GM20431 (cell line): ENCODE data around the gene ERMP1.

ENCODE experiments used
- in situ Hi-C: fragments of 300-500 bp; cut with MseI, MboI; formaldehyde crosslinking; loops from one replicate; pipeline ENCODE4 v1.15.0; 2020; ENCODE audit warnings: low sequenced_read_pairs; ENCODE audit not compliant: unreplicated experiment

Gene ERMP1, protein sequence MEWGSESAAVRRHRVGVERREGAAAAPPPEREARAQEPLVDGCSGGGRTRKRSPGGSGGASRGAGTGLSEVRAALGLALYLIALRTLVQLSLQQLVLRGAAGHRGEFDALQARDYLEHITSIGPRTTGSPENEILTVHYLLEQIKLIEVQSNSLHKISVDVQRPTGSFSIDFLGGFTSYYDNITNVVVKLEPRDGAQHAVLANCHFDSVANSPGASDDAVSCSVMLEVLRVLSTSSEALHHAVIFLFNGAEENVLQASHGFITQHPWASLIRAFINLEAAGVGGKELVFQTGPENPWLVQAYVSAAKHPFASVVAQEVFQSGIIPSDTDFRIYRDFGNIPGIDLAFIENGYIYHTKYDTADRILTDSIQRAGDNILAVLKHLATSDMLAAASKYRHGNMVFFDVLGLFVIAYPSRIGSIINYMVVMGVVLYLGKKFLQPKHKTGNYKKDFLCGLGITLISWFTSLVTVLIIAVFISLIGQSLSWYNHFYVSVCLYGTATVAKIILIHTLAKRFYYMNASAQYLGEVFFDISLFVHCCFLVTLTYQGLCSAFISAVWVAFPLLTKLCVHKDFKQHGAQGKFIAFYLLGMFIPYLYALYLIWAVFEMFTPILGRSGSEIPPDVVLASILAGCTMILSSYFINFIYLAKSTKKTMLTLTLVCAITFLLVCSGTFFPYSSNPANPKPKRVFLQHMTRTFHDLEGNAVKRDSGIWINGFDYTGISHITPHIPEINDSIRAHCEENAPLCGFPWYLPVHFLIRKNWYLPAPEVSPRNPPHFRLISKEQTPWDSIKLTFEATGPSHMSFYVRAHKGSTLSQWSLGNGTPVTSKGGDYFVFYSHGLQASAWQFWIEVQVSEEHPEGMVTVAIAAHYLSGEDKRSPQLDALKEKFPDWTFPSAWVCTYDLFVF

DNA sequence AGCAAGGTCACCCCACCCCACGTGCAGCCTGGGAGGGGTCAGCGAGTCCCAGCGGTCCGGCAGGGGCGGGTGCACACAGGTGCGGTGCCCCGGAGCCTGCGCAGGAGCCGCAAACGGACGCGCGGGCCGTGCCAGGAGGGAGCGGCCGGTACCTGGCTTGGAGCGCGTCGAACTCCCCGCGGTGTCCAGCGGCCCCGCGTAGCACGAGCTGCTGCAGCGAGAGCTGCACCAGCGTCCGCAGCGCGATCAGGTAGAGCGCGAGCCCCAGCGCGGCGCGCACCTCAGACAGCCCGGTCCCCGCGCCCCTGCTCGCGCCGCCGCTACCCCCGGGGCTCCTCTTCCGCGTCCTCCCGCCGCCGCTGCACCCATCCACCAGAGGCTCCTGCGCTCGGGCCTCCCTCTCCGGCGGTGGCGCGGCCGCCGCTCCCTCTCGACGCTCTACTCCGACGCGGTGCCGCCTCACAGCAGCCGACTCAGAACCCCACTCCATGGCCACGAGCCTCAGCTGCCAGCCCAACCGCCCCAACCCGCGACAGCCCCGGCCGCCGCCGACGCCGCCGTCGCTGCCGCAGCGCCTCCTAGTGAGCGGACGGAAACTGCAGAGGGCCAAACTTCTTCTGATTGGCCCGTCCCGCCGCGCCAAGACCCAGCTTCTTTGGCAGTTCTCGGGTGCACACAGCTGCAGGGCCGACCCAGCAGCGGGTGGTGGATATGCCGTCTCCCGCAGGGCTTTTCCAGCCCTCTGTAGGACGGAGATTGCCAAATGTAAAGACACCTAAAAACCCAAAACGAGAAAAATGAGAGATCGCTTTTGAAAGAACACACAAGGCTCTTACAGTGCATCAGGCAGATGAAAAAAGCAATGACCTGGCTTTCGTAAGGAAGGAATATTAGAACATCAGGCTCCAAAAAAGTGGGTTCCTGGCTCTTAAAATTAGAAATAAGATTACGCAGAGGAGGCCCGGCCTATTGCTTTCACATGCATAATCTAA lies at the start of gene ERMP1:
Gene ERMP1, minus strand, starts transcription at position 580 of the 992 bp plus-strand sequence. Its CDS starts 90 bp downstream, at position 490.
- in situ Hi-C loops = no loop called here

DNA sequence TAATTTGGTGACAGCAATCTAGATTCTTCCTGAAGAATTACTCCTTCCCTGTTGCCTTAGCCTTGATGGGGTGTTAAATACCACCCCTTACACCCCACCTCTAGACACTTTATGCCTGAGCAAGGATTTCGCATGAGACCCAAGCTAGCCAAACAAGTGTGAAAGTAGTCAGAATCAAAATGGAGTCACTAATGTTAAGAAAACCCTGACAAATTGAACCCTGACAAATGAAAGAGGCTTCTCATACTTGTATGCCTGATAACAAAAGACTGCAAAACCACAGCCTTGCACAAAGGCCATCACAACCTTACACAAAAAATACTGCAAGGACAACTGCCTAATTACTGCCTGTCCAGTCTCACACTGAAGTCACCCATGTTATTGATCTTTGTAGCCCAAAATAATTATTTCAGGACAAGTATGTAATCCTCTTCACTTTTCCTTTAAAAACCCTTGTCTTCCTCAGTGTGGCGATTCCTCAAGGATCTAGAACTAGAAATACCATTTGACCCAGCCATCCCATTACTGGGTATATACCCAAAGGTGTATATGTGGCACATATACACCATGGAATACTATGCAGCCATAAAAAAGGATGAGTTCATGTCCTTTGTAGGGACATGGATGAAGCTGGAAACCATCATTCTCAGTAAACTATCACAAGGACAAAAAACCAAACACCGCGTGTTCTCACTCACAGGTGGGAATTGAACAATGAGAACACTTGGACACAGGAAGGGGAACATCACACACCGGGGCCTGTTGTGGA lies 49.5 kb upstream of the ERMP1 start:
- in situ Hi-C loops = loop anchor here (25.0 kb wide), 2 partner anchors 155 to 430 kb away; no protein-coding TSS in a partner anchor

DNA sequence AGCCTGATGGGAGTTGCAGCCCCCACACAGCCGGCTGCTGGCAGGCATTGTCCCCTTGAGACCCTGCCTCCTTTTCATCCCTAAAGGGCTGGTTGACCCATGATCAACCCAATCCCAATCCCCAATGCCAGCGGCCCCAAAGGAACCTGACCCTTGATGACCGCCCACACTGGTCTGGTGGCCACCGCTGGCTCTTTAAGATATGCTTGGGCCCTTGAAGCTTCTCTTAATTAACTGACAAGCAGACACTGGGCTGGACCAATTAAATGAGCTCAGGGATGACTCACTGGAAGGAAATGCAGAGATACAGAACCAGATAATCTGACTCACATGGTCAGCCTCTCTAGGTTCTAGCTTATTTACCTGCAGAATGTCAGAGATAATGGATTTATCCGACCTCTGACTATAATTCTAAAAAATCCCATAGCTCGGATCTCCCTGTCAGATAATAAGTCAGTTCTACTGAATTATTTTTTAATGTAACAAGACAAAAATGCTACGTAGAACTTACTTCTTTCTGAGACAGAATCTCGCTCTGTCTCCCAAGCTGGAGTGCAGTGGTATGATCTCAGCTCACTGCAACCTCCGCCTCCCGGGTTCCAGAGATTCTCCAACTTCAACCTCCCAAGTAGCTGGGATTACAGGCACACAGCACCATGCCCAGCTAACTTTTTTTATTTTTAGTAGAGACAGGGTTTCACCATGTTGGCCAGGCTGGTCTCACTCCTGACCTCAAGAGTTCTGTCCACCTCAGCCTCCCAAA lies 46.7 kb upstream of the ERMP1 start:
- in situ Hi-C loops = loop anchor here (25.0 kb wide), 2 partner anchors 158 to 433 kb away; no protein-coding TSS in a partner anchor

DNA sequence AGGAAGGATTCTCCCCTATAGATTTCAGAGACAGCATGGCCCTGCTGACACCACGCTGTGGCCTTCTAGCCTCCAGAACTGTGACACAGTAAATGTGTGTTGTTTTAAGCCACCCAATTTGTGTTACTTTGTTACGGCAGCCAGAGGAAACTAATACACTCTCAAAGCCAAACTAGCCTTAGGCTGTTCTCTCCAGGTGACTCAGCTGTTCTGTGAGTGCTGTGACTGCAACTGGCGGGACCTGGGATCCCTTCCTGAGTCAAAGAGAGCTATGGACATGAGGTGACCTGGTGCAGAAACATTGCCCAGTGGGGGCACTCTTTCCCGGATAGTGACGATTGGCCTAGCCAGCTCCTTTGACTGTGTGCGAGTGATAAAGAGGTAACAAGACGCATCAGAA lies 43.8 kb upstream of the ERMP1 start:
- in situ Hi-C loops = loop anchor here (25.0 kb wide), 2 partner anchors 161 to 436 kb away; no protein-coding TSS in a partner anchor

DNA sequence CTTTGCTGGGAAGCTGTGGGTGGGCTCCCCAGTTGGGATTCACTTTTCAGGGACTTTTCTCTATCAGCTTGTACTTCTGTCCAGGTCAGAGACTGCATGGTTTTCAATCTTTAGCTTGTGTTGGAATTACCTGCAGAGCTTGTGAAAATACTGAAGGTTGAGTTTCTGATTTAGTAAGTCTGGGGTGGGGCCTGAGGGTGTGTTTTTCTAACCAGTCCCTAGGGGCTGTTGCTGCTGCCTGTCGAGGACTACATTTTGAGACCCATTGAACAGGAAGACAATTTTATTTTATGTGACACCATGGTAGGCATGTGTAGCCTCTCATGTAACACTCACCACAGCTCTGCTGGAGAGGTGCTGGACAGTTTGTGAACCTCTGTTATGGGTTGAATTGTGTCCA lies 43.1 kb upstream of the ERMP1 start:
- in situ Hi-C loops = loop anchor here (25.0 kb wide), 2 partner anchors 161 to 436 kb away; no protein-coding TSS in a partner anchor

DNA sequence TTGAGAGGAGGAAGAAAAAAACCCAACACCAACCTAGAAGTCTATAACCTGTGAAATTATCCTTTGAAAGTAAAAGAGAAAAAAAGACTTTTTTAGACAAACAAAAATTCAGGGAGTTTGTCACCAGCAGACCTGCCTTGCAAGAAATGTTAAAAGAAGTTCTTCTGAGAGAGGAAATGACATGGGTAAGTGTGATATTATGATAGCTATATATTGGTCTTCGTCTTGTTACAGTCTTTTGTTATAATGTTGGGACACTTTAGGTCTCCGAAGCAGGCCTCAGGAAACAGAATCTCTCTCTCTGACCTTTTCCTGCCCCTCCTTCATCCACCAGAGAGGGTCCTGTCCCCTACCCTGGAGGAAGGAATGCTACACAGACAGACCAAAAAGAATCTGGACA lies 41.1 kb upstream of the ERMP1 start:
- in situ Hi-C loops = no loop called here

DNA sequence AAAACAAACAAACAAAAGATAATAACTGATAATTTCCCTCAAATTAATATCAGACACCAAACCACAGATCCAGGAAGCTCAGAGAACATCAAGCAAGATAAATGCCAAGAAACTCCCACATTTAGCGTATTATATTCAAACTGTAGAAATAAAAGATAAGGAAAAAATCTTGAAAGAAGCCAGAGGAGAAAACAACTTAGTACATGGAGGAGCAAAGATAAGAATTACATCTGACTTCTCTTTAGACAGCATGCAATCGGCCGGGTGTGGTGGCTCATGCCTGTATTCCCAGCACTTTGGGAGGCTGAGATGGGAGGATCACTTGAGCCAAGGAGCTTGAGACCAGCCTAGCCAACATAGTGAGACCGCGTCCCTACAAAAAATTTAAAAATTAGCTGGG lies 40.5 kb upstream of the ERMP1 start:
- in situ Hi-C loops = no loop called here

DNA sequence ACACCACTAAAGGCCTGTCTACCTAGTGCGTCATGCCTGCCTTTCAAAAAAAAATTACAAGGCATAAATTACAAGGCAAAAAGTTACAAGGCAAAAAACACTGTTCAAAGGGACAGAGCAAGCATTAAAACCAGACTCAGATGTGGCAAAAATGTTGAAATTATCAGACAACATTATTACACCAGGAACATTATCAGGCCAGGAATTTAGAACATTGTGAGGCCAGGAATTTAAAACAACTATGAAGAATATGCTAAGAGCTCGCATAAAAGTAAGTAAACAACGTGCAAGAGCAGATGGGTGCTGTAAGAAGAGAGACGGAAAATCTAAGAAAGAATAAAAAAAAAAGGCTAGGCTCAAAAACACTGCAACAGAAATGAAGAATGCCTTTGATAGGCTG lies 39.6 kb upstream of the ERMP1 start:
- in situ Hi-C loops = no loop called here

DNA sequence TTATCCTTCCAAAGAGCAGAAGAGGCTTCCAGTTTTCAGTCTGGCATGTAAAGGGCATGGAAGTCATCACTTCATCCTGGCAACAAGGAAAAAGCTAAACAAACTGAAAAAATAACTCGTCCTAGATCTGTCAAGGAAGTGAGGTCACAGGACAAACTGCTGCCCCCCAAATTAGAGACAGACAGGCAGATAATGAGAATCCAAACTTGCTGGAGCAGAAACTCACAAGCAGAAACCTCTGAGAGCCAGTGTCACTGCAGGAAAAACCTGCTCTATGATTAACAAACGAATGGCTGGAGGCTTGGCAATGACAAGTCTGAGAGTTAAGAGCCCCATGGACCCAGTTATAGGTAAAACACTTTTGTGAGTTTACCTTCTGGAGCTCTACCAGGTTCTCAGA lies 38.9 kb upstream of the ERMP1 start:
- in situ Hi-C loops = no loop called here

DNA sequence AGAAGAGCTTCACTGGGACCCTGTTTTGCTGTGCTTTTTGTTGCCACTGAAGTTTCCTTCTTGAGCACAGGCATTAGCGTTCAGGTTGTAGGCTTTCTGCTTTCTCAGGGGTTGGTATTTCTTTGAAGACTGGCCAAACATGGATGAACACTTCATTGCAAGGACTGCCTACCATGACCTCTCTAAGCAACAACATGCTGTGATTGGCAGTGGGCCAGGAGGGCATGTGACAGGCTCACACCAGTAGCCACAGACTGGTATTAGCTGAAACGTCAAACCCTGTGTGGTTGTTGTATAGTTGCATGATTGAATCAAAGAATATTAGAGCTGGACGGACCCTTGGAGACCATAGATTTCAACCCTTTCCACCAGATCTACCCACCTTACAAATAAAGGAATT lies 37.8 kb upstream of the ERMP1 start:
- in situ Hi-C loops = no loop called here

DNA sequence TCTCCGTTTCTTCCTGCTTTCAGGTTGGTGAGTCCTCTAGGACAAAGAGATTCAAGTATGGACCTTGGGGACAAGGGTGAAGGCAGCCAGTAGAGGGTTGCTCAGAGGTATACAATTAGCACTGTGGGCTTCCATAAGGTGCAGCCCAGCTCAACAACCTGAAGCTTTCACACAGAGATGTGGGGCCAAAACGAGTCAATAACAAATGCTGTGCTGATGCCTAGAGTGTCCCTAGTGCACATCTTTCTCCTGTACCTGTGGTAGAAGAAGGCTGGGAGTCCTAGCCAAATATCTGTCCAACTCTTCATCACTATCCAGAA lies 37.1 kb upstream of the ERMP1 start:
- in situ Hi-C loops = no loop called here

DNA sequence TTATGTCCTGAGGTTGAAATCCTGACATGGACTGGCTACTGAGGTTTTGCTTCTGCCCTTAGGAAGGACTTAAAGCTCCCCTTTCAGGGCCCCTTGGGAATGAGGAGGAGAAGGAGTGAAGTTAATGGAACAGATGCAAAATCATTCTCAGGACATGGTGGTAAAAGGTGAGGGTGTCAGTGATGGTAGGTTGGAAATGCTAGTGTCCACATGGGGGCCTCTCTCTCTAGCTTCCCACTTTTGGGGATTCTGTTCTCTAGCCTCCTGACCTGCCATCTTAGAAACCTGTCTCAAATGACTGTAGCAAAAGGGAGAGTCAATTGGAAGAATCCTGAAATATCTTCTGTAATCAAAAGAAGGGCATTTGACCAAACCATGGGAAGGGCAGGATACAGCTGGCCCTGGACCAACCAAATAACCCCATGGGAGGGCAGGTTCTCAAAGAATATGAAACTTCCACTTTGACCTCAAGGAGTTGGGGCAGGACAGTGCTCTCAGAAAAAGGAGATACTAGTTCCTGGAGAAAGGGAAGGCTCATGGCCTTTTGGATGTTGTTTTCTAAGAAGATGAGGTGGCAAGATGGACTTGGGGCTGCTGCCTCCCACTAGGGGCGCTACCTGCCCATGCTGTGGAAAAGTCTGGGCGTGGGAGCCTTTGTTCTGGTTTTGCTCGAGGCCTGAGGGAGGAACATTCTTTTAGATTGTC lies 36.5 kb upstream of the ERMP1 start:
- in situ Hi-C loops = no loop called here

DNA sequence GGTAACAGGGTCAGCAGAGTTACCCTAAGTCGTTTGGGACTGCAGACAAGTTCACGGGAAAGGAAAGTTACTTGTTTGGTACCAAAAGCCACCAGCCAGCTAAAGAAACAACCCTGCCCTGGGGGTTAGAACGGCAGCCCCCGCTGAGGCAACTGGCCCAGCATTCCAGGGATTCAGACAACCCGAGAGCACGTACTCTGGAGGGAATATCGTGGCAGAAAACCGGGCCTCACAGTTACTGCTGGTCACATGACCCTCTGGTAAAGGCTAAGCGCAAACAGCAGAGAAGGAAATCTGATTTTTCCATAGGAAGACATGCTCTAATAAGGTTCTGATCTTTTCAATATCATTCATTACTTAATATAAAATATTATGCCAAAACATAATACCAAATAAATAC lies 35.3 kb upstream of the ERMP1 start:
- in situ Hi-C loops = no loop called here

DNA sequence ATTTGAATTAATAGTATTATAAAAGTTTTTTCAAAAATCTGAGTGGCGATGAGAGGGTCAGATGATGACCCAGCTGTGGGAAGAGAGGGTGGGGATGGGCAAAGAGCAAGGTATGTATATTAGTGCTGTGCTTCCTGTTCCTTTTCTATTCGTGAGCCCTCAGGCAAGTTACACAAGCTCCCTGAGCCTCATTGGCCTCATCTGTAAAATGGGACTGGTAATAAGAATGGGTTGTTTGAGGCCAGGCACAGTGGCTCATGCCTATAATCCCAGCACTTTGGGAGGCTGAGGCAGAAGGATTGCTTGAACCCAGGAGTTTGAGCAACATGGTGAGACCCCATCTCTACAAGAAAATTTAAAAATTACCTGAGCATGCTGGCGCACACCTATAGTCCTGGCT lies 33.8 kb upstream of the ERMP1 start:
- in situ Hi-C loops = no loop called here

DNA sequence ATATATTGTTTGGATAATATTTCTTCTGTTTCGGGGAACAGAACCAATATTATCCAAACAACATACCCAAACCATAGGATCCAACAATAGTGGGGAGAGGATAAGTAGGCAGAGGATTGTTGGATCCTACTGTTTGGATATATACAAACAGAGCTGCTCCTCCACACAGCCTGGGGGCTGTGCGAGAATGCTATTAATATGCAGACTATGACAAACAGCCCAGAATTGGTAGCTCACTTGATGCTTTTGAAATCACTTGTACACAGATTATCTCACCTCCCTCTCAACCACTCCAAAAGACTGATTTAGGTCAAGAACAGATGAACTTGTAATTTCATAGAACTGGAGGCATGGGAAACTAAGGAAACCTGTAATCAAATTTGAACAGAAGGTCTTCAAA lies 33.4 kb upstream of the ERMP1 start:
- in situ Hi-C loops = no loop called here

DNA sequence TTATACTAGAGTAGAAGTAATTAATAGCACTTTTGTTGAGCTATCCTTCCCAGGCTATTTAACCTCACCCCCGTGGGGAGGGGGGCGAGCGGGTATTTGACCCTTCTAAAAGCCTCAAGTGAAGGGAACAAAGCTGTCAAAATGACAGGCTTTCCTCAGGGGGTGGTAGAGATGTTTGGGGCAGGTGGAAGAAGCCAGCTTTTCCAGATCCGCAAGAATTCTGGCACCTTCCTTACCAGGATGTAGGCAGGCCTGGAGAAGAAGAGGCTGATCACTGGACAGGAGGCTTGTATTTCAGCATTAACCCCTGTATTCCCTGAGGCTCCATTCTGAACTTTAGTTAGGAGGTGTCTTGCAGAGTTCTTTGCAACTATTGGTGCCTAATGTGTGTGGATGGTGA lies 31.5 kb upstream of the ERMP1 start:
- in situ Hi-C loops = no loop called here

DNA sequence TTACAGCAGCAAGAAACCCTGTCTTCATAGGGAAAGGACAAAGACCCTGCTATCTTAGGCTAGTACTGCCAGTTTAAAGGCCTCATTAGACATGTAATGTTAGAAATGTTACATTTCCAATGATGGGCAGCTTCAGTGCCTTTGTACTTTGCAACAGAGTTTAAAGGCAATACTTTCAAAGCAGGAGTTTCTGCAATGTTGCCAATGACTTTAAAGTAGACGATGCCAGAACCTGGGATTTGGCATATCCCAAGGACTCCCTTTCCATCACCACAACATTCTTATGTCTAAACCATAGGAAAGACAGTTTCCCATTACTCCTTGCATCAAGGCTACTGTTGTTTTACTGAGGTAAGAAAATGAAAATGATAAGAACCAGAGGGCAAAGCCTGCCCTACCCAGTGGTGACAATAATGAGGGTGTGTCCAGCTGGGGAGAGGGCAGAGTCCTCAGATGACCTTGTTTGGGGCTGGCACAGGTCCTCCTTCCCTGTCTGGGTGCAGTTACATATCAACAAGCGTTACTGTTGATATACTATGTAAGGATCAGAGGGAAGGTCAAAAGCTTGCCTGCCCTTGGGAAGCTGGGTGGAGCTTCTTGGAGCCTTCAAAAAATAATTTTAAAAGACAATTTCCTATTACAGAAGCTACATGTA lies 30.3 kb upstream of the ERMP1 start:
- in situ Hi-C loops = no loop called here
